ENCODE measurements around the gene DNAJC30.
A peak's percentile ranks its signal among the peaks of the same experiment; 100 is the strongest.

Gene DNAJC30

GRCh38 chr7:73644688-73645286, 38.5 kb downstream of the DNAJC30 start:
- Histone ChIP-seq H3K9ac (ENCODE audit: low read length) (no peak overlapping the region), H3K9me3 (ENCODE audit: insufficient read depth, low read length) (no peaks in the 10 kb centered on the region), H3K4me1 (ENCODE audit: low read length) (peaks cover 22% of the 10 kb centered on the region), H2AFZ (ENCODE audit: low read depth, low read length) (no peak overlapping the region), H3K27ac (ENCODE audit: low read length) (no peak overlapping the region), H3K36me3 (replicated peaks; ENCODE audit: low read depth, low read length) (no peaks in the 10 kb centered on the region), H4K20me1 (ENCODE audit: insufficient read depth, low read length) (no peaks in the 10 kb centered on the region), H3K27me3 (ENCODE audit: low read depth, low read length) (peaks cover 15% of the 10 kb centered on the region; the same call in 1 of the 2 replicates), H3K4me3 (ENCODE audit: low read length) (no peak overlapping the region), H3K79me2 (ENCODE audit: low read length) (no peaks in the 10 kb centered on the region), H3K4me2 (ENCODE audit: low read length) (no peak overlapping the region)
- TF ChIP-seq CTCF (IDR thresholded peaks at IDR 0.05; ENCODE audit: low read depth, low read length): no peak
- TF ChIP-seq EZH2phosphoT487 (IDR thresholded peaks at IDR 0.05; ENCODE audit: low read depth): no peak

- no peak overlapping the region for H3K9ac ChIP-seq (ENCODE audit: low read length)
- H4K20me1 ChIP-seq (ENCODE audit: insufficient read depth, low read length): no peaks in the 10 kb centered on the region
- no peak overlapping the region for H3K4me3 ChIP-seq (ENCODE audit: low read length)
- no peaks in the 10 kb centered on the region for H3K79me2 ChIP-seq (ENCODE audit: low read length)
- no peaks in the 10 kb centered on the region for H3K9me3 ChIP-seq (ENCODE audit: insufficient read depth, low read length)
- TF ChIP-seq EZH2phosphoT487 (IDR thresholded peaks at IDR 0.05; ENCODE audit: low read depth): no peak
- no peak for TF ChIP-seq CTCF (IDR thresholded peaks at IDR 0.05; ENCODE audit: low read depth, low read length)
- no peak overlapping the region for H3K4me2 ChIP-seq (ENCODE audit: low read length)
- H3K27me3 ChIP-seq (ENCODE audit: low read depth, low read length): 0 out of 2 replicates have a peak, but pooled peaks cover 8% of the 10 kb centered on the region
- no peak overlapping the region for H3K27ac ChIP-seq (ENCODE audit: low read length)
- H3K36me3 ChIP-seq (replicated peaks; ENCODE audit: low read depth, low read length): no peaks in the 10 kb centered on the region
- no peak overlapping the region for H2AFZ ChIP-seq (ENCODE audit: low read depth, low read length)
- H3K4me1 ChIP-seq (ENCODE audit: low read length): peaks cover 16% of the 10 kb centered on the region
These were observed 40.4 kb downstream of the DNAJC30 start for GRCh38 chr7:73642834-73643233.

- no peaks in the 10 kb centered on the region for H4K20me1 ChIP-seq (ENCODE audit: insufficient read depth, low read length)
- no peak overlapping the region for H3K4me3 ChIP-seq (ENCODE audit: low read length)
- peaks cover 15% of the 10 kb centered on the region for H3K4me1 ChIP-seq (ENCODE audit: low read length)
- no peaks in the 10 kb centered on the region for H3K36me3 ChIP-seq (replicated peaks; ENCODE audit: low read depth, low read length)
- no peak overlapping the region for H3K27ac ChIP-seq (ENCODE audit: low read length)
- peaks cover 1% of the 10 kb centered on the region; the same call in 1 of the 2 replicates for H3K27me3 ChIP-seq (ENCODE audit: low read depth, low read length)
- H3K9me3 ChIP-seq (ENCODE audit: insufficient read depth, low read length): no peaks in the 10 kb centered on the region
- TF ChIP-seq EZH2phosphoT487 (IDR thresholded peaks at IDR 0.05; ENCODE audit: low read depth) (no peak), CTCF (IDR thresholded peaks at IDR 0.05; ENCODE audit: low read depth, low read length) (no peak)
- no peak overlapping the region for H2AFZ ChIP-seq (ENCODE audit: low read depth, low read length)
- no peaks in the 10 kb centered on the region for H3K79me2 ChIP-seq (ENCODE audit: low read length)
- H3K9ac ChIP-seq (ENCODE audit: low read length): no peak overlapping the region
- no peak overlapping the region for H3K4me2 ChIP-seq (ENCODE audit: low read length)
These were observed 44.3 kb downstream of the DNAJC30 start for GRCh38 chr7:73638911-73639310.

- TF ChIP-seq CTCF (IDR thresholded peaks at IDR 0.05; ENCODE audit: low read depth, low read length) (no peak), EZH2phosphoT487 (IDR thresholded peaks at IDR 0.05; ENCODE audit: low read depth) (no peak)
These were observed 47.6 kb downstream of the DNAJC30 start for GRCh38 chr7:73635428-73636200.

More at GRCh38 chr7:73635428-73636200, 47.6 kb downstream of the DNAJC30 start:
- Histone ChIP-seq H3K27me3 (ENCODE audit: low read depth, low read length) (peaks cover 12% of the 10 kb centered on the region), H3K4me2 (ENCODE audit: low read length) (peak overlapping the region; percentile 77), H3K79me2 (ENCODE audit: low read length) (no peaks in the 10 kb centered on the region), H3K4me1 (ENCODE audit: low read length) (peaks cover 15% of the 10 kb centered on the region), H4K20me1 (ENCODE audit: insufficient read depth, low read length) (no peaks in the 10 kb centered on the region), H2AFZ (ENCODE audit: low read depth, low read length) (no peak overlapping the region), H3K4me3 (ENCODE audit: low read length) (peak overlapping the region; percentile 22), H3K27ac (ENCODE audit: low read length) (no peak overlapping the region), H3K9me3 (ENCODE audit: insufficient read depth, low read length) (no peaks in the 10 kb centered on the region), H3K36me3 (replicated peaks; ENCODE audit: low read depth, low read length) (no peaks in the 10 kb centered on the region), H3K9ac (ENCODE audit: low read length) (no peak overlapping the region; the same call in 1 of the 2 replicates)

Measured in OCI-LY3 (cell line).